Lower lobe of right lung (tissue), 2 donors: ENCODE results near the gene TSPAN17. TPM values are rescaled to one million over a fixed set of nuclear protein-coding genes. Genes with fewer than 3 reads are reported as not detected.

Source experiments
- ATAC-seq, 2 donors: fragments of 200-7000 bp; cut with Tn5 transposase; one replicate each; pipeline ENCODE4 v1.9.1; 2020 to 2022; ENCODE audit warnings: mild to moderate bottlenecking in 2 of 2, moderate library complexity in 2 of 2
- DNase-seq: peaks from one replicate; pipeline ENCODE4 v3.0.0-alpha.2; 2020
- H3K27ac ChIP-seq: fragments of 200-600 bp; one replicate; pipeline ENCODE4 v1.8.0; 2022
- H3K27me3 ChIP-seq: fragments of 200-600 bp; one replicate; pipeline ENCODE4 v1.8.0; 2022; ENCODE audit warnings: low read depth
- H3K36me3 ChIP-seq: fragments of 200-600 bp; one replicate; pipeline ENCODE4 v1.8.0; 2022; ENCODE audit warnings: mild to moderate bottlenecking
- H3K4me1 ChIP-seq: fragments of 200-600 bp; one replicate; pipeline ENCODE4 v1.8.0; 2022
- H3K4me3 ChIP-seq: fragments of 200-600 bp; one replicate; pipeline ENCODE4 v1.8.0; 2022; ENCODE audit warnings: mild to moderate bottlenecking
- H3K9me3 ChIP-seq: fragments of 200-600 bp; one replicate; pipeline ENCODE4 v1.8.0; 2022
- intact Hi-C: fragments of 100-400 bp; cut with DNase I; formaldehyde crosslinking; loops from one replicate; pipeline ENCODE4 v1.11.0; 2022
- total RNA-seq: library from RNA; stranded (reverse); fragmentation: NEBNext Ultra II Directional; extraction: Animal tissue kit (Norgen Biotek cat#: 25700); gene quantifications from one replicate; pipeline ENCODE4 v1.2.1, GENCODE V29; 2021
- TF ChIP-seq, protein P1 (sequence below): fragments of 200-600 bp; IDR thresholded peaks from one replicate; pipeline ENCODE4 v1.8.0; 2022; ENCODE audit warnings: antibody characterized with exemption, mild to moderate bottlenecking
- donor health status: DM: no; HTN: yes; CAD: no; lungs with severe emphysema.

The TSPAN17 gene
- total RNA-seq, 1 donor from 2014 or later = 32.3 TPM

DNA sequence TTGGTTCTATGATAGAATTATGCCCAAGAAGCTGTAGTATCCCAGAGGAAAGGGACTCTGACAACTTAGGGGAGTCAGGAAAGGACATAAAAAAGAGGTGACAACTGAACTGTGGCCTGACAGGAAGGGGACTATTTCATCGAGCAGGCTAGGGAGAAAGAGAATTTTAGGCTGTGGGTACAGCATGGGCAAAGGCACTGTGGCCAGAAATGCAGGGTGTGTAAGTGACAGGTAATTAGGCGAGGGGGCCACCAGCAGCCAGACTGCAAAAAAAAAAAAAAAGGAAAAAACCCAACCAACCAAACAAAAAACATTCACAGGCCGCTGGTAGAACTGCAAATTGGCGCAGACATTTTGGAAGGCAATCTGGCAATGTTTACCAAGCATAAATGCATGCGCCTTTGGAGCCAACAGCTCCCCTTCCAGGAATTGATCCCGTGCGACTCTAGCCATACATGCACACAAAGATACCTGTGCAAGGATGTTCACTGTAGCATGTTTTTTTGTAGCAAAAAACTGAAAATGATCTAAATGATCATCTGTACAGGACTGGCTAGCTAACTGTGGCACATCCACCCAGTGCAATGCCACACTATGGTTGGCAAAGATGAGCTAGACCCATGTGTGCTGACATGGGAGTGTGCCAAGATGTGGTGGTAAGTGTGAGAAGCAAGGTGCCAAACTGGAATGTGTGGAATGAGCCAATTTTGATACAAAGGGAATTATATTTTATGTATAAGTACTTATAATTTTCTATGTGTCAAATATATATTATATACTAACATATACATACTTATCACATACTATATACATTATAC is 15.7 kb upstream of the TSPAN17 start:
- Histone ChIP-seq H3K4me3 (no peak overlapping the region), H3K27me3 (peaks cover 78% of the 10 kb centered on the region), H3K9me3 (no peaks in the 10 kb centered on the region), H3K4me1 (peaks cover 12% of the 10 kb centered on the region), H3K36me3 (no peaks in the 10 kb centered on the region), H3K27ac (no peak overlapping the region)
- intact Hi-C loops = no loop called here
- ATAC-seq (no peak), DNase-seq (no peak)
- TF ChIP-seq, protein P1, sequence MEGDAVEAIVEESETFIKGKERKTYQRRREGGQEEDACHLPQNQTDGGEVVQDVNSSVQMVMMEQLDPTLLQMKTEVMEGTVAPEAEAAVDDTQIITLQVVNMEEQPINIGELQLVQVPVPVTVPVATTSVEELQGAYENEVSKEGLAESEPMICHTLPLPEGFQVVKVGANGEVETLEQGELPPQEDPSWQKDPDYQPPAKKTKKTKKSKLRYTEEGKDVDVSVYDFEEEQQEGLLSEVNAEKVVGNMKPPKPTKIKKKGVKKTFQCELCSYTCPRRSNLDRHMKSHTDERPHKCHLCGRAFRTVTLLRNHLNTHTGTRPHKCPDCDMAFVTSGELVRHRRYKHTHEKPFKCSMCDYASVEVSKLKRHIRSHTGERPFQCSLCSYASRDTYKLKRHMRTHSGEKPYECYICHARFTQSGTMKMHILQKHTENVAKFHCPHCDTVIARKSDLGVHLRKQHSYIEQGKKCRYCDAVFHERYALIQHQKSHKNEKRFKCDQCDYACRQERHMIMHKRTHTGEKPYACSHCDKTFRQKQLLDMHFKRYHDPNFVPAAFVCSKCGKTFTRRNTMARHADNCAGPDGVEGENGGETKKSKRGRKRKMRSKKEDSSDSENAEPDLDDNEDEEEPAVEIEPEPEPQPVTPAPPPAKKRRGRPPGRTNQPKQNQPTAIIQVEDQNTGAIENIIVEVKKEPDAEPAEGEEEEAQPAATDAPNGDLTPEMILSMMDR = no peak

DNA sequence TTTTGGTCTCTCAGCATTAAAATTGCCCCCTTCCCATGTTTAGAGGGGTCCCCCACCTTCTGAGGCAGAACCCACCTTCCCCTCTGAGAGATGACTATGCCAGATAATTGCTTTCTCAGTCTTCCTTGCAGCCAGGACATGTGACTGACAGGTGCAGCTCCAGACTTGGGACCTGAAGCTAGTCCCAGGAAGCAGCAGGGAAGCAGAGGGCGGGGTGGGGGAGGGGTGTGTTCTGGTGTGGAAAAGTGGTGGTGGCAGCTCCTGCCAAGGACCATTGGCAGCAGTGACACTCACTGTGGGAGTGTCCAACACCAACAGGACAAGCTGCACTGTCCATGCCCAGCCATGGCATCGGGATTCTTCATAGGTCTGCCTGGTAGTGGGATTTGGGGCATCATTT is 14.5 kb upstream of the TSPAN17 start:
- H3K4me3 ChIP-seq = no peak overlapping the region
- no peak overlapping the region for H3K27ac ChIP-seq
- H3K9me3 ChIP-seq = no peaks in the 10 kb centered on the region
- H3K27me3 ChIP-seq = peaks cover 66% of the 10 kb centered on the region
- peaks cover 12% of the 10 kb centered on the region for H3K4me1 ChIP-seq
- TF ChIP-seq, protein P1 = no peak
- no peak for ATAC-seq
- no peaks in the 10 kb centered on the region for H3K36me3 ChIP-seq
- DNase-seq = no peak
- intact Hi-C loops = no loop called here

DNA sequence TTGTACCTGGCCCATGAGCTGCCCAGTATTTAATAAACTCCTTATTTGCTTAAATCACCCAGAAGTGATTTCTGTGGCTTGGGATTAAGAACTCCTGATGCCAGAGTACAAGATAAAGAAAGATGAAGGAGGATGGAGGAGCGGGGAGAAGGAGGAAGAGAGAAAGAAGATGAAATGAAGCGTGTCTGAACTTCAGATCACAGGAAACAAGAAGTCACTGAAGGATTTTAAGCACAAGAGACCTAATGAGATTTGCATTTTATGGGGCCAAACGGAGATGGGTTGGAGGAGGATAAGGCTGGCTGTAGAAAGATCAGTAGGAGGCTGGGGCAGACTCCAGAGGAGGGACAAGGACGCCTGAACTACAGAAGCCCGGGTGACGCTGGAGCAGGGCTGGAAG is 13.7 kb upstream of the TSPAN17 start:
- intact Hi-C loops = no loop called here
- TF ChIP-seq, protein P1 = no peak
- H3K27me3 ChIP-seq = peaks cover 58% of the 10 kb centered on the region
- no peaks in the 10 kb centered on the region for H3K36me3 ChIP-seq
- no peak overlapping the region for H3K4me3 ChIP-seq
- H3K9me3 ChIP-seq = no peaks in the 10 kb centered on the region
- no peak for ATAC-seq
- peaks cover 12% of the 10 kb centered on the region for H3K4me1 ChIP-seq
- DNase-seq = no peak
- no peak overlapping the region for H3K27ac ChIP-seq

DNA sequence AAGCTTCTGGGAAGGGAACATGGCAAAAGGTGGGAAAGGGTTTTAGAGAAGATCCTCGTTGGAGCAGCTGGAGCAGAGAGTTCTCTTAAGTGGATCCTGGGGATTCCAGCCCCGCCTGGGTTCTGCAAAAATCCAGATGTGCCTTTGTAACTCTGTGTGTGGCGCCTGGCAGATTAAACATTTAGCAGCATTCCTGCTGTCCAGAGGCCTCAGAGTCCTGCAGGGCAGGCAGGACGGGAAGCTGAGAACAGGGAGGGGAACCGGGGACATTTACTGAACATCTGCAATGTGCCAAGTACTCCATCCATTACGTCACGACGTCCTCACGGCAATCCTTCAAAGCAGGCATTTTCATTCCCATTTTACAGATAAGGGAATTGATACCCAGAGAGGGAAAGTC is 10.9 kb upstream of the TSPAN17 start:
- no peaks in the 10 kb centered on the region for H3K9me3 ChIP-seq
- no peak overlapping the region for H3K27ac ChIP-seq
- no peak for ATAC-seq
- no peaks in the 10 kb centered on the region for H3K36me3 ChIP-seq
- TF ChIP-seq, protein P1 = no peak
- intact Hi-C loops = no loop called here
- peaks cover 29% of the 10 kb centered on the region for H3K27me3 ChIP-seq
- H3K4me1 ChIP-seq = no peaks in the 10 kb centered on the region
- no peak for DNase-seq
- no peak overlapping the region for H3K4me3 ChIP-seq

DNA sequence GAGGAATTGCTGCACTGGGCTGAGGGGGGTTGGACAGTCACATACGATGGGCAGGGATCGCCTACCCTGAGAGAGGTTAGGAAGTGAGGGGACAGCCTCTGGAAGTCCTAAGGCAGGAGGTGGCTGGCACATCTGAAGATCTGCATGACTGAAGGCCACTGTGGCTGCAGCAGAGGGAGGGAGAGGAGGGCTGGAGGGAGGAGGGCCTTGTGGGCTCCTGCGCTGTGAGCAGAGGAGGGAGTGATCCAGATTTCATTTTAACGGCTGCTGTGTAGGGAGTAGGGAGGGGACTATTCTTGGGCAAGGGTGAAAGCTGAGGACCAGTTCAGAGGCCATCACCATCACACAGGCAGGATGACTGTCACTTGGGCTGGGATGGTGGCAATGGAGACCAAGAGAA is 9.7 kb upstream of the TSPAN17 start:
- H3K4me1 ChIP-seq = no peaks in the 10 kb centered on the region
- DNase-seq (no peak), ATAC-seq (no peak)
- H3K9me3 ChIP-seq = no peaks in the 10 kb centered on the region
- intact Hi-C loops = no loop called here
- no peaks in the 10 kb centered on the region for H3K36me3 ChIP-seq
- H3K4me3 ChIP-seq = no peak overlapping the region
- no peak overlapping the region for H3K27ac ChIP-seq
- TF ChIP-seq, protein P1 = no peak
- peaks cover 18% of the 10 kb centered on the region for H3K27me3 ChIP-seq
